ENCODE results near the gene MRPL57. TPM values are rescaled to one million over a fixed set of nuclear protein-coding genes. Genes with fewer than 3 reads are reported as not detected.
A peak's percentile ranks its signal among the peaks of the same experiment; 100 is the strongest.
"Not testable (repeated sequence)": the region's sequence is repeated elsewhere in the genome, so short reads cannot be mapped to it uniquely, and the experiment has no call there.

MRPL57 gene
- polyA plus RNA-seq (2011; rRNA removed) (12.0 and 17.2 TPM in 2 replicates), polyA minus RNA-seq (2011; rRNA and poly(A)+ RNA removed) (2.1 and 2.6 TPM in 2 replicates)

DNA sequence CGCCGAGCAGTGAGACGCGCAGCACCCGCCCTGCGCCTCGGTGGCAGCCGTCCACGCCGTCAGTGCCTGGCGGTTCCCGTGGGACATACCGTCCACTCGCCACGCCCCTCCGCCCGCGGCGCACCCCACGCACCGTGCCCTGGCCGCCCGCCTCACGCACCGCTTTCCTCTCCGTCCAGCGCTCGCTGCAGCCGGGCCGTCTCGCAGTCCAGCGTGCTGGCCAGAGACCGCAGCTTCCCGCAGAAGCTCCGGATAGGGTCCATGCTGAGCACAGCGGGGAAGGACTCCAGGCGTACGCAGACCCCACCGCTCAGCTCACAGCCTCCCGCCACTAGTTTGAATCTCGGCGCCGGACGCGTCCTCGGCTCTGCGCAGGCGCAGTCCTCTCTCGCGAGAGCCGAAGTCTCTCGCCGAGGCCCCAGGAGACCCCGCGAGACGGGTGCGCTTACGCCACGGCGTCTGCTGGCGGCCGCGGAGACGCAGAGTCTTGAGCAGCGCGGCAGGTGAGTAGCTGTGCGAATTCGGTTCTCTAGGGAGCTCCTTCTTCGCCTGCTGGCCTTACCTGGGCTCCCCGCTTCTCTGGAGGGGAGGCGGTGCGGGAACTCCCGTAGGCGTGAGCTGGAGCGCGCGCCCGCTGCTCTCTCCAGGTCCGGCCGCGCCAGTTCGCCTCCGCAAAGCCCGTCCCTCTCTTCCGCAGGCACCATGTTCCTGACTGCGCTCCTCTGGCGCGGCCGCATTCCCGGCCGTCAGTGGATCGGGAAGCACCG lies at the start of gene MRPL57, which contains the start of gene SKA3:
MRPL57 (plus strand) TSS at position 444 of the 767 bp plus-strand sequence; CDS start at position 703, 259 bp downstream.
SKA3 (minus strand) TSS at position 338 of the 767 bp plus-strand sequence; CDS start at position 263, 75 bp downstream.
- Histone ChIP-seq H3K36me3 (ENCODE audit: control insufficient read depth, insufficient read depth, low read length) (peaks cover 3% of the 10 kb centered on the region; the same call in 1 of the 2 replicates), H3K27me3 (ENCODE audit: control insufficient read depth, insufficient read depth, low read length) (no peaks in the 10 kb centered on the region), H3K4me3 (ENCODE audit: low read depth, low read length) (peak within 1 kb of the TSS; percentile 78)
- TF ChIP-seq, protein P1, sequence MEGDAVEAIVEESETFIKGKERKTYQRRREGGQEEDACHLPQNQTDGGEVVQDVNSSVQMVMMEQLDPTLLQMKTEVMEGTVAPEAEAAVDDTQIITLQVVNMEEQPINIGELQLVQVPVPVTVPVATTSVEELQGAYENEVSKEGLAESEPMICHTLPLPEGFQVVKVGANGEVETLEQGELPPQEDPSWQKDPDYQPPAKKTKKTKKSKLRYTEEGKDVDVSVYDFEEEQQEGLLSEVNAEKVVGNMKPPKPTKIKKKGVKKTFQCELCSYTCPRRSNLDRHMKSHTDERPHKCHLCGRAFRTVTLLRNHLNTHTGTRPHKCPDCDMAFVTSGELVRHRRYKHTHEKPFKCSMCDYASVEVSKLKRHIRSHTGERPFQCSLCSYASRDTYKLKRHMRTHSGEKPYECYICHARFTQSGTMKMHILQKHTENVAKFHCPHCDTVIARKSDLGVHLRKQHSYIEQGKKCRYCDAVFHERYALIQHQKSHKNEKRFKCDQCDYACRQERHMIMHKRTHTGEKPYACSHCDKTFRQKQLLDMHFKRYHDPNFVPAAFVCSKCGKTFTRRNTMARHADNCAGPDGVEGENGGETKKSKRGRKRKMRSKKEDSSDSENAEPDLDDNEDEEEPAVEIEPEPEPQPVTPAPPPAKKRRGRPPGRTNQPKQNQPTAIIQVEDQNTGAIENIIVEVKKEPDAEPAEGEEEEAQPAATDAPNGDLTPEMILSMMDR (IDR thresholded peaks at IDR 0.05; ENCODE audit: insufficient read depth, low read depth, low read length) = no peak
- peak; percentile 50 for DNase-seq (ENCODE audit: low read depth)
- POLR2A ChIA-PET = no interaction called here
- CTCF ChIA-PET = interaction anchor here (0.8 to 2.8 kb wide), 3 partner anchors 11 to 232 kb away, joined by 3 to 11 read pairs (median 9); no protein-coding TSS in a partner anchor

DNA sequence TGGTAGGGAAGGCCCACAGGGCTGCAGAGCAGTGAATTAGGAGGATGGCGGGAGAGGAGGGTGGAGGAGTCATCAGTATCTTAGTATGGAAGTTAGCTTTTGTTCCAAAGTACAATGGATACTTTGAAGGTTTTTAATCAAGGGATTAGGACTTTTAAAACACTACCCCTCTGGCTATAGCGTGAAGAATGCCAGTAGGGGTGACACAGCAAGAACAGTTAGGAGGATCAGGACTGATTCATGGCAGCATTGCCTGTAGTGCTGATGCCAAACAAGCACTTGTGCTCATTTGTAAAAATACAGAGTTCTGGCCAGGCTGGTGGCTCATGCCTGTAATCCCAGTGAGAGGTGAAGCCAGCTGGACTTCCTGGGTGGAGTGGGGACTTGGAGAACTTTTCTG lies 46.3 kb upstream of the MRPL57 start:
- Histone ChIP-seq H3K4me3 (ENCODE audit: low read depth, low read length) (no peak overlapping the region), H3K36me3 (ENCODE audit: control insufficient read depth, insufficient read depth, low read length) (no peaks in the 10 kb centered on the region), H3K27me3 (ENCODE audit: control insufficient read depth, insufficient read depth, low read length) (no peaks in the 10 kb centered on the region)
- POLR2A ChIA-PET = interaction anchor here (0.6 kb wide), 1 partner anchor 146 kb away, joined by 3 read pairs; no protein-coding TSS in a partner anchor
- CTCF ChIA-PET = interaction anchor here (1.0 to 3.2 kb wide), 2 partner anchors 186 to 205 kb away, joined by 3 to 12 read pairs; no protein-coding TSS in a partner anchor
- no peak for DNase-seq (ENCODE audit: low read depth)
- TF ChIP-seq, protein P1 (IDR thresholded peaks at IDR 0.05; ENCODE audit: insufficient read depth, low read depth, low read length) = no peak

DNA sequence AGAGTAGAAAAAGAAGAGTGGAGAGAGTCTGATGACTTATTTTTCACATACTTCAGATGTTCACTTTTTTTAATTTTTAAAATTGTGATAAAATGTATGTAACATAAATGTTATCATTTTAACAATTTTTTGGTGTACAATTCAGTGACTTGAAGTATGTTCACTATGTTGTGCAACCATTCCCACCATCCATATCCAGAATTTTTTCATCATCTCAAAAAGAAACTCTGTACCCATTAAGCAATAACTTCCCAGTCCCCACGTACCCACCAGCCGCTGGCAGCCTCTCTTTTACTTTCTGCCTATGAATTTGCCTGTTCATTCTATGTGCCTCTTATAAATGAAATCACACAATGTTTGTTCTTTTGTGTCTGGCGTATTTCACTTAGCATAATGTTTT lies 43.4 kb upstream of the MRPL57 start:
- Histone ChIP-seq H3K36me3 (ENCODE audit: control insufficient read depth, insufficient read depth, low read length) (no peaks in the 10 kb centered on the region), H3K27me3 (ENCODE audit: control insufficient read depth, insufficient read depth, low read length) (no peaks in the 10 kb centered on the region), H3K4me3 (ENCODE audit: low read depth, low read length) (no peak overlapping the region)
- DNase-seq (ENCODE audit: low read depth) = no peak
- ChIA-PET CTCF (interaction anchor here (0.8 to 4.8 kb wide), 6 partner anchors 8 to 191 kb away, joined by 3 to 20 read pairs (median 3); no protein-coding TSS in a partner anchor), POLR2A (no interaction called here)
- TF ChIP-seq, protein P1 (IDR thresholded peaks at IDR 0.05; ENCODE audit: insufficient read depth, low read depth, low read length) = no peak

DNA sequence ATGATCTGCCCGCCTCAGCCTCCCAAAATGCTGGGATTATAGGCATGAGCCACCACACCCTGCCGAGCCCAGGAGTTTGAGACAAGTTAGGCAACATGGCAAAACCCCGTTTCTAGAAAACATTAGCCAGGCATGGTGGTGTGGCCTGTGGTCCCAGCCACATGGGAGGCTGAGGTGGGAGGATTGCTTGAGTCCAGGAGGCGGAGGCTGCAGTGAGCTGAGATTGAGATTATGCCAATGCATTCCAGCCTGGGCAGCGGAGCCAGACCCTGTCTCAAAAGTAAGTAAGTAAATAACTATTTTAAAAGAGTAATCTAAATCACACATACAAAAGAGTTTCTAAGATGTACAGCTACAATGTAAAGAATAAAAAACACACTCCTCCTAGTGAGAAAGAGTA lies 42.0 kb upstream of the MRPL57 start:
- TF ChIP-seq, protein P1 (IDR thresholded peaks at IDR 0.05; ENCODE audit: insufficient read depth, low read depth, low read length) = no peak
- no peak for DNase-seq (ENCODE audit: low read depth)
- no peaks in the 10 kb centered on the region for H3K36me3 ChIP-seq (ENCODE audit: control insufficient read depth, insufficient read depth, low read length)
- CTCF ChIA-PET = interaction anchor here (0.7 to 4.8 kb wide), 4 partner anchors 10 to 193 kb away, joined by 3 to 20 read pairs (median 4); no protein-coding TSS in a partner anchor
- POLR2A ChIA-PET = no interaction called here
- H3K27me3 ChIP-seq (ENCODE audit: control insufficient read depth, insufficient read depth, low read length) = no peaks in the 10 kb centered on the region
- H3K4me3 ChIP-seq (ENCODE audit: low read depth, low read length) = no peak overlapping the region

DNA sequence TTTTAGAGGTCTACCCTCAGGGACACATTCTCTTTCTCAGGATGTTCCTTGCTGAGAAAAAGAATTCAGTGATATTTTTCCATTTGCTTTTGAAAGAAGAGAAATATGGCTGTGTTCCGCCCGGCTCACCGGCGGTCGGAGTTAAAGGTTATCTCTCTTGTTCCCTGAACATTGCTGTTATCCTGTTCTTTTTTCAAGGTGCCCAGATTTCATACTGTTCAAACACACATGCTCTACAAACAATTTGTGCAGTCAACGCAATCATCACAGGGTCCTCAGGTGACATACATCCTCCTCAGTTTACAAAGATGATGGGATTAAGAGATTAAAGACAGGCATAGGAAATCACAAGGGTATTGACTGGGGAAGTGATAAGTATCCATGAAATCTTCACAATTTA lies 40.6 kb upstream of the MRPL57 start:
- DNase-seq (ENCODE audit: low read depth); POLR2A ChIA-PET; H3K4me3 ChIP-seq (ENCODE audit: low read depth, low read length); H3K36me3 ChIP-seq (ENCODE audit: control insufficient read depth, insufficient read depth, low read length); H3K27me3 ChIP-seq (ENCODE audit: control insufficient read depth, insufficient read depth, low read length): not testable (repeated sequence)
- CTCF ChIA-PET = interaction anchor here (4.8 kb wide), 1 partner anchor 192 kb away, joined by 20 read pairs; no protein-coding TSS in a partner anchor

Measured in BJ (cell line).